ENCODE data around the gene EDDM3A. TPM values are rescaled to one million over a fixed set of nuclear protein-coding genes. Genes with fewer than 3 reads are reported as not detected.
"Not testable (repeated sequence)": the region's sequence is repeated elsewhere in the genome, so short reads cannot be mapped to it uniquely, and the experiment has no call there.

Gene EDDM3A
- total RNA-seq, 1 donor from 2014 or later, result not detected

- Mint-ChIP-seq H3K4me3 (ENCODE audit: low read depth) (no peak overlapping the region), H3K36me3 (ENCODE audit: insufficient read depth) (peaks cover 1% of the 10 kb centered on the region), H3K9me3 (ENCODE audit: low read depth) (no peaks in the 10 kb centered on the region), H3K4me1 (ENCODE audit: low read depth) (peaks cover 16% of the 10 kb centered on the region), H3K27me3 (peaks cover 4% of the 10 kb centered on the region), H3K27ac (no peak overlapping the region)
- no peak for TF ChIP-seq CTCF (IDR thresholded peaks at IDR 0.05; ENCODE audit: unreplicated experiment)
- no peak for DNase-seq (ENCODE audit: low spot score, unreplicated experiment)
Observed at GRCh38 chr14:20723488-20723887, 22.2 kb upstream of the EDDM3A start.

- not testable (repeated sequence) for H3K4me3 Mint-ChIP-seq (ENCODE audit: low read depth); H3K4me1 Mint-ChIP-seq (ENCODE audit: low read depth); H3K27me3 Mint-ChIP-seq; H3K36me3 Mint-ChIP-seq (ENCODE audit: insufficient read depth); H3K9me3 Mint-ChIP-seq (ENCODE audit: low read depth); DNase-seq (ENCODE audit: low spot score, unreplicated experiment)
- H3K27ac Mint-ChIP-seq, result peak overlapping the region; percentile 74
Observed at GRCh38 chr14:20726121-20726520, 19.6 kb upstream of the EDDM3A start.

- Mint-ChIP-seq H3K4me1 (ENCODE audit: low read depth) (peaks cover 6% of the 10 kb centered on the region), H3K4me3 (ENCODE audit: low read depth) (no peak overlapping the region), H3K36me3 (ENCODE audit: insufficient read depth) (peaks cover under 1% of the 10 kb centered on the region), H3K9me3 (ENCODE audit: low read depth) (no peaks in the 10 kb centered on the region), H3K27ac (peak overlapping the region; percentile 74), H3K27me3 (peaks cover 4% of the 10 kb centered on the region)
- no peak for DNase-seq (ENCODE audit: low spot score, unreplicated experiment)
- no peak for TF ChIP-seq CTCF (IDR thresholded peaks at IDR 0.05; ENCODE audit: unreplicated experiment)
Observed at GRCh38 chr14:20726531-20726930, 19.2 kb upstream of the EDDM3A start.

- Mint-ChIP-seq H3K27me3 (peaks cover 4% of the 10 kb centered on the region), H3K27ac (no peak overlapping the region), H3K36me3 (ENCODE audit: insufficient read depth) (no peaks in the 10 kb centered on the region), H3K9me3 (ENCODE audit: low read depth) (no peaks in the 10 kb centered on the region), H3K4me1 (ENCODE audit: low read depth) (peaks cover 10% of the 10 kb centered on the region), H3K4me3 (ENCODE audit: low read depth) (no peak overlapping the region)
- DNase-seq (ENCODE audit: low spot score, unreplicated experiment), result no peak
- no peak for TF ChIP-seq CTCF (IDR thresholded peaks at IDR 0.05; ENCODE audit: unreplicated experiment)
Observed at GRCh38 chr14:20730891-20731290, 14.8 kb upstream of the EDDM3A start.

- TF ChIP-seq CTCF (IDR thresholded peaks at IDR 0.05; ENCODE audit: unreplicated experiment), result no peak
- DNase-seq (ENCODE audit: low spot score, unreplicated experiment), result no peak
- Mint-ChIP-seq H3K4me3 (ENCODE audit: low read depth) (no peak overlapping the region), H3K27ac (no peak overlapping the region), H3K9me3 (ENCODE audit: low read depth) (no peaks in the 10 kb centered on the region), H3K4me1 (ENCODE audit: low read depth) (peaks cover 4% of the 10 kb centered on the region), H3K27me3 (no peaks in the 10 kb centered on the region), H3K36me3 (ENCODE audit: insufficient read depth) (no peaks in the 10 kb centered on the region)
Observed at GRCh38 chr14:20732477-20732876, 13.2 kb upstream of the EDDM3A start.

- DNase-seq (ENCODE audit: low spot score, unreplicated experiment), result no peak
- no peak overlapping the region for H3K27ac Mint-ChIP-seq
- TF ChIP-seq CTCF (IDR thresholded peaks at IDR 0.05; ENCODE audit: unreplicated experiment), result no peak
- H3K27me3 Mint-ChIP-seq, result no peaks in the 10 kb centered on the region
- no peaks in the 10 kb centered on the region for H3K9me3 Mint-ChIP-seq (ENCODE audit: low read depth)
- no peak overlapping the region for H3K4me3 Mint-ChIP-seq (ENCODE audit: low read depth)
- H3K36me3 Mint-ChIP-seq (ENCODE audit: insufficient read depth), result no peaks in the 10 kb centered on the region
- peaks cover 4% of the 10 kb centered on the region for H3K4me1 Mint-ChIP-seq (ENCODE audit: low read depth)
Observed at GRCh38 chr14:20732979-20733635, 12.6 kb upstream of the EDDM3A start.

Data from progenitor cell of endocrine pancreas (in vitro differentiated cells).